ELF-1 (cell line): ENCODE results near the gene PPP1R12B.
A peak's percentile ranks its signal among the peaks of the same experiment; 100 is the strongest.
"Not testable (repeated sequence)": the region's sequence is repeated elsewhere in the genome, so short reads cannot be mapped to it uniquely, and the experiment has no call there.

Experiments
- DNase-seq: peaks from one replicate; pipeline ENCODE4 v3.0.0-alpha.2; 2016; ENCODE audit warnings: low read depth, low spot score

PPP1R12B gene

GRCh38 chr1:202405928-202406327, 57.4 kb downstream of the PPP1R12B start:
- no peak for DNase-seq

DNA sequence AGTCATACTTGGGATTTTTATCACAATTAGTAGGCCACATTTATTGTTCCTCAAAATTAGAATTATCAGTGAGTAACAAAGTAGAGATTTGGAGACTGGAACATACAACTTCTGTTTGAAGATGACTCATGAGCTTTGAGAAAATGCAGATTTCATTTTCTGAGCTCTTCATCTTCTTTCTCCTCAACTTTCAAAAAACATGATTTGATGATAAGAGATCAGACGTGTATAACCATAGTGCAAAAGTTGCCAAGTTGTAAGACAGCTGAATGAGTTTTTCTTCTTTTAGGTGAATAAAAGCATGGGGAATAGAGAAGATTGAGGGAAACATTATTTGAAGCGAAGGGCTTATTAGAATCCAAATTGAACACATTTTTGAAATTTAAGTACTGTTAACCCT, 58.4 kb downstream of the PPP1R12B start:
- not testable (repeated sequence) for DNase-seq

- not testable (repeated sequence) for DNase-seq
Measured at GRCh38 chr1:202407378-202407777, 58.9 kb downstream of the PPP1R12B start.

DNA sequence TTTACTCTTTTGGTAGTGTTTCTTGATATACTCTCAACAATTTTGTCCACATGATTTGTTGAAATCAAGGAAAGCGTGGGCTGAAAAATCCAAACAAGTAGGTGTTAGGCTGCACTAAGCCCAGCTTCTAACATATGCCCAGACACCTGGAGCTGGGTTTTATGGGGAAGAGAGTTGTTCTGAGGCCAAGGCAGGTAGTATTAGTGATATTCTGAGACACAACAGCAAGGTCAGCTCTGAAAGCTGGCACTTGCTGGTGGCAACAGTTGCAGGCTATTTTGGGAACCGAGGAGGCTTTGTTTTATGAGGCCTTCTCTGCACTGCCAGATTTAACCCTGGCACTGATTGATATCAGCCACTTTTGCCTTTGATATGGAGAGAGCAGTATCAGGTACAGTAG, 61.8 kb downstream of the PPP1R12B start:
- peak; percentile 3 for DNase-seq

DNA sequence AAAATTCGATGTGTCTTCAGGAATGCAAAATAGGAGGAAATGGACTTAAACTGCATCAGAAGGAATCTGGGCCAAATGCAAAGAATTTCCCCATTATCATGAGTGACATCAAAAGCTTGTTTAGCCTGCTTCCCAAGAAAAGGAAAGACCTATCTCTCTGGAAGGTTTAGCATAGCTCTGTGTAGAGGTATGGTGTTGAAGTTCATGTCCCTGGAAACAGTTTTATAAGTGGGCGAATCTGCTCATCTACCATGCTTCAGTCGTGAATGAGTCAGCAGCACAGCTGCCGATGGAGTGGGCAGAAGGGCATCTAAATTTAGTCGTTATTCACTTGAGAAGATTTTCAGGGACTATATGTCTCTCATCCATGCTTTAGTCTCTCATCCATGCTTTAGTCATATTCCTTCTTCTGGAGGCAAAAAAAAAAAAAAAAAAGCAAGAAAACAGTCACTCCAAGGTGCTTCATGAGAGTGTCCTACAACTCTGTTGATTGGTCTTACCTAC, 62.4 kb downstream of the PPP1R12B start:
- peak; percentile 28 for DNase-seq

- DNase-seq = peak; percentile 21
Measured at GRCh38 chr1:202411422-202411821, 62.9 kb downstream of the PPP1R12B start.

DNA sequence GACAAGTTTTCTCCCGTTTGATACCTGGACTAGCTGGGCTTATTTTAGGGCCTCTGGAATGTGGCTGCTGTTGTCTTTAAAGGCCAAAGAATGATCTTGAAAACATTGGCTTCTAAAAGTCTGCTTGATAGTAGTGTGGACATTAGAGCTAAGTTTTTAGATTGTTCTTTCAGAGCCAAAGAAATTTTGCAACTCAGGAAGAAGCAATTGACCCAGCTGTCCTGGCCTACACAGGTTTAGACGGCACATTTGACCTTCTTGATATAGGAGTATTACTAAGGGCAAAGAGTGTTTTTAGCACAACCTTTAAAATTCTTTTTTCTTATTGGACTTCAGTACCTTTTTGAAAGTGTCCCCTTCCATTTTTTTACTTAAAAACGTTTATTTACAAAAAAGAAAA, 63.9 kb downstream of the PPP1R12B start:
- peak; percentile 2 for DNase-seq

DNA sequence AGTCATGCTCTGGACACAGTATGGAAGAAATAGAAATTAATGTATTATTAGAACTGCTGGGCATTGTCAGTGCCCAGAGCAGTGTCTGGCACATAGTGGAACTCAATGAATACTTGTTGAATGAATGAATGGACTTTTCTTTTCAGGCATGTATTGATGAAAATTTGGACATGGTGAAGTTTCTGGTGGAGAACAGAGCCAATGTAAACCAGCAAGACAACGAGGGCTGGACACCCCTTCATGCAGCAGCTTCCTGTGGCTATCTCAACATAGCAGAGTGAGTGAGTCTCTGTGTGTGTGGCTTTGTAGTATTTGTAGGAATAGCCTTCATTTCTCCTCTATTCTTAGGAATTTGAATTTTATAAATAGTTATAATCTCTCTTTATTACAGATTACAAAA, 68.1 kb downstream of the PPP1R12B start:
- no peak for DNase-seq

DNA sequence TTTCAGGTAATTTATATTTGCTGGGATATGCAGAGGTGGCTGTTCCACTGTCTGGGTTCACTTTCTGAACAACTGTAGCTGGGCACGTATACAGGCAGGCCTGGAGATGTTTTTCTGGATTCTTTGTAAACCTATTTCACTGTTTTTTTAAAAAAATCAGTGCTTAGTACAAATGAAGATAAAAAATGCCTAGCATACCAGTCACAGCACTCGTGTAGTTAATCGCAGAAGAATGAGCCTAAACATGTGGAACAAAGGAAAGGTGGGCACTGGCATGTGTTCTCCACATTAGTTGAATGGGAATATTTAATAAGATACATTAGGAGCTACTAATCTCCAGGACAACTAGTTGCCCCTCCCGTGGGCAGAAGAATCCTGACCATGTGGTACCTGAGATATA, 68.6 kb downstream of the PPP1R12B start:
- not testable (repeated sequence) for DNase-seq

- DNase-seq = not testable (repeated sequence)
Measured at GRCh38 chr1:202417762-202418201, 69.3 kb downstream of the PPP1R12B start.

GRCh38 chr1:202419731-202420130, 71.2 kb downstream of the PPP1R12B start:
- DNase-seq = not testable (repeated sequence)

GRCh38 chr1:202420422-202421094, 72.1 kb downstream of the PPP1R12B start:
- not testable (repeated sequence) for DNase-seq

- DNase-seq = not testable (repeated sequence)
Measured at GRCh38 chr1:202422709-202423108, 74.2 kb downstream of the PPP1R12B start.

DNA sequence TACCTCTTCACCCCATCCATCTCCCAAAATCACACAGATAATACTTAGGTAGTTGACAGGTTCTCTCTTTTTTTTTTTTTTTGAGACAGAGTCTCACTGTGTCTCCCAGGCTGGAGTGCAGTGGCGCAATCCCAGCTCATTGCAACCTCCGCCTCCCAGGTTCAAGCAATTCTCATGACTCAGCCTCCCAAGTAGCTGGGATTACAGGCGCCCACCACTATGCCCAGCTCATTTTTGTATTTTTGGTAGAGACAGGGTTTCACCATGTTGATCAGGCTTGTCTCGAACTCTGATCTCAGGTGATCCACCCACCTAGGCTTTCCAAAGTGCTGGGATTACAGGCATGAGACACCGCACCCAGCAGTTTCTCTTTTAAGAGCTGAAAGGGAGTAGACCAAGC, 75.8 kb downstream of the PPP1R12B start:
- DNase-seq = not testable (repeated sequence)

DNA sequence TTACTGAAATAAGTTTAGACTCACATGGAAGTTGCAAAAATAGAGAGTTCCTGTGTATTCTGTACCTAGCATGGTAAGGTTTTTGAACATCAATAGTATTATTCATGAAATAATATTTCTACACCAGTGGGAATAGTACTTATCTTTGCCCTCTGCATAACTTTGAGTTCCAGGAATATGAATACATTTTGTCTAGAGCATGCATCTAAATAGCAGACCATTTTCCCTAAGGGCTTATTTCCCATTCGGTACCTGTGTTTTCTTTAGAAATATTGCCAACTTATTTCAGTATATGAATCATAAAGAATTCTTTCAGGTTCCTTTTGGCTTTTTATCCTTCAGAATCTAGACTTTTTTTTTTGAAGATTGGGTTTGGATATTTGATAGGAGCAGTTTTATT, 81.6 kb downstream of the PPP1R12B start:
- not testable (repeated sequence) for DNase-seq

DNA sequence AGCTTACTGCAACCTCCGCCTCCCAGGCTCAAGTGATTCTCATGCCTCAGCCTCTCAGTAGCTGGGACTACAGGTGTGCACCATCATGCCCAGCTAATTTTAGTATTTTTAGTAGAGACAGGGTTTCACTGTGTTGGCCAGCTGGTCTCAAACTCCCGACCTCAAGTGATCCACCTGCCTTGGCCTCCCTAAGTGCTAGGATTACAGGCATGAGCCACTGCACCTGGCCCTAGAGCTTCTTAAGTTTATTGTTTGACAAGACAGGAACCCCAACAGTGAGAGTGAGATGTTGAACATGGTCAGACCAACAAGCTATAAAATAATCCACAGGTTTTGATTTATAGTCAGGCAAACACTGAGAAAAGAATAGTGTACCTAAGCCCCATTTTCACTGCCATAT, 83.8 kb downstream of the PPP1R12B start:
- not testable (repeated sequence) for DNase-seq

- no peak for DNase-seq
Measured at GRCh38 chr1:202433155-202434043, 84.9 kb downstream of the PPP1R12B start.

- no peak for DNase-seq
Measured at GRCh38 chr1:202434059-202434458, 85.6 kb downstream of the PPP1R12B start.

DNA sequence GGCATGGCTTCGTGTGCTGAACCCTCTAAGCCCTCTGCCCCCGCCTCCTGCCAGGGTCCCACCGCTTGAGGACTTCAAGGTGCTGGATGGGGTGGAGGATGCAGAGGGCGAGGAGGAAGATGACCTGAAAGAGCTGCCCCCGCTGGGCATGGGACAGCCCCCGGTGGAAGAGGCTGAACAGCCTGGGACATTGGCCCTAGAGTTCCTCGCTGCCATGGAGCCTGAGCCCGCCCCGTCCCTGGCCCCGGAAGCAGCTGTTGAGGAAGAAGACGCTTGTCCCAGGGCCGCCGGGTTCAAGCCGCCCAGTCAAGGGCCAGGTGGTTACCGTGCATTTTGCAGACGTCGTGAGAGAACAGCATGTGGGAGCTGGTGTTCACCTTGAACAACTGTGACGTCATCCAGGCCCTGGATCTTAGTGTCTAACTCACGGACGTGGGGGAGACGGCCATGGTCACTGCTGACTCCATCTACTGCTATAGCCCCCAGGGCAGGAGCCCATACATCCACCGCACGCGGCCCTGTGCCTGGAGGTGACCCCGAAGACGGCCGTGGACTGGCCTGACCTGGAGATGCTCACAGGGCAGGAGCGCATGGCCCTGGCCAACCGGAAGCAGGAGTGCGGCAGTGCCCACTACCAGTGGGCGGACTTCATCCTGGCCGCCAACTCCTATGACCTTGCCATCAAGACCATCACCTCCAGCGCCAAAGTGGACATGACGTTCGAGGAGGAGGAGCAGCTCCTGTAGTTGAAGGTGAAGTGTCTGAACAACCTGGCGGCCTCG, 90.1 kb downstream of the PPP1R12B start:
- DNase-seq = no peak

- DNase-seq = no peak
Measured at GRCh38 chr1:202439308-202439707, 90.8 kb downstream of the PPP1R12B start.

DNA sequence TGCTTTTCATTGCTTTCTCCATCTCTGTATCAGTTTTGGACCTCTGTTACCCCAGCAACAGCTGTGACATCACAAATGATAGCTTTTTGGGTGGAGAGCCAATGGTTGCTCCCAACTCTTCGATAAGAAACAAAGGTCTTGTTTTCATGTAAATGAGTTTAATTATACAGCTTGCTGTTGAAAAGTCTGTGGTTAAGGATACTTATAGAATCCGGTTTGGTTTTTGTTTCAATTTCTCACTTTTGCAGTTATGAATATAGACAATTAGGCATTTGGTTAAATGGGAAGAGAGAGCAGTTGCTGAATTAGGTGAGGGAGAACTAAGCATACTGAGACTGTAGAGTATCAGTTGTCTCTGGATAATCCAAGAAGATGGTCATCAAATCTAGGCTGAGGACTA, 99.6 kb downstream of the PPP1R12B start:
- not testable (repeated sequence) for DNase-seq

DNA sequence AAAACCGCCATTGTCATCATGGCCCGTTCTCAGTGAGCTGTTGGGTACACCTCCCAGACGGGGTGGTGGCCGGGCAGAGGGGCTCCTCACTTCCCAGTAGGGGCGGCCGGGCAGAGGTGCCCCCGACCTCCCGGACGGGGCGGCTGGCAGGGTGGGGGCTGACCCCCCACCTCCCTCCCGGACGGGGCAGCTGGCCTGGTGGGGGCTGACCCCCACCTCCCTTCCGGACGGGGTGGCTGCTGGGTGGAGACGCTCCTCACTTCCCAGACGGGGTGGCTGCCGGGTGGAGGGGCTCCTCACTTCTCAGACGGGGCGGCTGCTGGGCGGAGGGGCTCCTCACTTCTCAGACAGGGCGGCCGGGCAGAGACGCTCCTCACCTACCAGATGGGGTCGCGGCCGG, 103.1 kb downstream of the PPP1R12B start:
- not testable (repeated sequence) for DNase-seq
